Fibroblast of pulmonary artery (primary cell): Measurements from ENCODE around the gene PLSCR5.

Experiments used
- DNase-seq: peaks from one replicate; pipeline ENCODE4 v3.0.0-alpha.2; 2010; ENCODE audit warnings: low read depth
- H3K4me3 ChIP-seq: replicated peaks from 2 replicates; pipeline ENCODE4 v1.5.1; 2011; ENCODE audit warnings: low read depth, mild to moderate bottlenecking, control low read depth, low read length, moderate library complexity
- CTCF ChIP-seq: IDR thresholded peaks from 2 replicates; pipeline ENCODE4 v1.5.1; 2011; ENCODE audit warnings: mild to moderate bottlenecking, control low read depth, low read length, inconsistent platforms; ENCODE audit errors: missing control alignments

Gene PLSCR5

GRCh38 chr3:146546366-146546965 lies 58.7 kb downstream of the PLSCR5 start:
- no peak for DNase-seq
- no peak overlapping the region for H3K4me3 ChIP-seq
- TF ChIP-seq CTCF: no peak

DNA sequence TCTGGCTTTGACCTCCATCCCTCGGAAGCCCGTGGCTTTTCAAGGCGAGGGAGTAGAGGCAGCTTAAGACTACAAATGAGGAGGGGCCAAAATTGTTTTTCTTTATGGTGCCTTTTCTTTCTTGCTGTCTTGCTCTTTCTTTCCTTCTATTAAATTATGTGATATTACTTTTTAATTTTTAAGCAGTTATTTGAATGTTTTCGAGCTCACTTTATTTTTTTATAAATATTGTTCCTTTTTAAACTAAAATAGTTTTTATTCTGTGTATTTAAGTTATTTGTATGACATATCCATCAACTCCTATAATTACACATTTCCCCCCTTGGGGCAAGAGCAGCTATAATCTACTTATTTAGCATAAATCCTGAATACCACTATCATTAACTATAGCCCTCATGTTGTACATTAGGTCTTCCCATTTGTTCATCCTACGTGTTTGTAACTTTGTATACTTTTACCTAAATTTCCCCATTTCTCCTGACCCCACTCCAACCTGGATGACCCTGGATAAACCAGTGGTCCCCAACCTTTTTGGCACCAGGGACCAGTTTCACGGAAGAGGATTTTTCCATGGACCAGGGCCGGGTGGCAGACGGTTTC lies 60.1 kb downstream of the PLSCR5 start:
- TF ChIP-seq CTCF: no peak
- H3K4me3 ChIP-seq: peak overlapping the region; percentile 78
- no peak for DNase-seq

GRCh38 chr3:146544002-146544928 lies 60.9 kb downstream of the PLSCR5 start, which contains the start of gene PLSCR1:
Gene PLSCR1 (minus strand): TSS chr3:146544607. CDS start chr3:146536552, 8,055 bp downstream.
- TF ChIP-seq CTCF: no peak

DNA sequence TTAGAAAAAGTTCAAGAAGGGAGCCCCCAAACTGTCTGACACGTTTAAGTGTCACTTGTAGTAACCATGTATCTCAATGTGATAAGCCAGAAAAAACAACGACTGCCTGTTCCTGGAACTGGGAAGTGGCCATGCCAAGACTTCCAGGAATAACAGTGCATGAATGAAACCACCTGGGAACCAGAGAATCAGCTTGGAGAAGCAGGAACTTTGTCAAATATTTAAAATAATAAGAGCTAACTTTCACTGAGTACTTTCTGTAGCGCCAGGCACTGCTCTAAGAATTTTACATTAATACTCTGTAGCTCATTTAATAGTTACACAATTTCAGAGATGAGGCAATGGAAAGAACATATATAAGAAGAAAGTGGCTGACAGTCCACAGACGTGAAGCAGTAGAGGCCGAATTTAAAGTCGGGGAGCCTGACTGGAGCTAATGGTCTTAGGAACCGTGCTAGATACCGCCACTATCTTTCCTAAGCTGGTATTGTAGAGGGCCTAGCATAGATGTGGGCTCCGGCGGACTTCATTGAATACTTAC lies 61.6 kb downstream of the PLSCR5 start:
- peak overlapping the region; percentile 78 for H3K4me3 ChIP-seq
- DNase-seq: peak; percentile 66
- no peak for TF ChIP-seq CTCF

More at GRCh38 chr3:146544002-146544928, 60.9 kb downstream of the PLSCR5 start, which contains the start of gene PLSCR1:
- peak within 1 kb of the TSS; percentile 78 for H3K4me3 ChIP-seq
- peak; percentile 99 for DNase-seq

GRCh38 chr3:146542978-146543377 lies 62.2 kb downstream of the PLSCR5 start:
- DNase-seq: peak; percentile 46
- no peak for TF ChIP-seq CTCF
- peak overlapping the region; percentile 78 for H3K4me3 ChIP-seq

DNA sequence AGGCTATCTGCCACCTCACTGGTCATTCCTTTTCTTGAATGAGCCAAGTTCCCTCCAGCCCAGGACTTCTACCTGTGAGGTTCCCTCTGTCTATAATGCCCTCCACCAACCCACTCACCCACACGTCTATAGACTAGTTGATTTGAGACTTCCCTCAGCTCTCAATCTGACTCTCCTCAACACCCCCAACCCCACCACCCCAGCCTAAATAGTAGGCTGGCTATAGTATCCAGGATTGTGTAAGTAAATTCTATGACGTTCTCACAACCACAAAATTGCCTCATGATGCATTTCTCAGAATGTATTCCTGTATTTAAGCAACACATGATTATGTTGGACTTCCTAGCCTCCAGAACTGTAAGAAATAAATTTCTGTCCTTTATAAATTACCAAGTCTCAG lies 63.0 kb downstream of the PLSCR5 start:
- TF ChIP-seq CTCF: no peak
- DNase-seq: peak; percentile 86
- peak overlapping the region; percentile 78 for H3K4me3 ChIP-seq
